ENCODE results near the gene MNX1.

The MNX1 gene

GRCh38 chr7:157032644-157033482 is 22.4 kb upstream of the MNX1 start:
- no peak for DNase-seq

- DNase-seq = no peak
Measured at GRCh38 chr7:157032128-157032527, 21.7 kb upstream of the MNX1 start.

- DNase-seq = no peak
Measured at GRCh38 chr7:157028199-157028903, 17.9 kb upstream of the MNX1 start.

- DNase-seq = no peak
Measured at GRCh38 chr7:157027568-157028198, 17.2 kb upstream of the MNX1 start.

GRCh38 chr7:157024716-157025115 is 14.3 kb upstream of the MNX1 start:
- DNase-seq = no peak

- DNase-seq = no peak
Measured at GRCh38 chr7:157023589-157023905, 13.1 kb upstream of the MNX1 start.

GRCh38 chr7:157022681-157023588 is 12.5 kb upstream of the MNX1 start:
- DNase-seq = no peak

- no peak for DNase-seq
Measured at GRCh38 chr7:157021871-157022680, 11.6 kb upstream of the MNX1 start.

- peak in 1 of 2 experiments; percentile 14 for DNase-seq
Measured at GRCh38 chr7:157021071-157021870, 10.8 kb upstream of the MNX1 start.

- no peak for DNase-seq
Measured at GRCh38 chr7:157020514-157021070, 10.1 kb upstream of the MNX1 start.

GRCh38 chr7:157019718-157020451 is 9.4 kb upstream of the MNX1 start:
- DNase-seq = no peak

GRCh38 chr7:157018997-157019608 is 8.6 kb upstream of the MNX1 start:
- DNase-seq = peak in 1 of 2 experiments; percentile 39

- DNase-seq = peak in 1 of 2 experiments; percentile 62
Measured at GRCh38 chr7:157018328-157018996, 8.0 kb upstream of the MNX1 start.

- peak; percentile 78 to 82 for DNase-seq
Measured at GRCh38 chr7:157017603-157018327, 7.3 kb upstream of the MNX1 start.

GRCh38 chr7:157017149-157017548 is 6.7 kb upstream of the MNX1 start:
- peak in 1 of 2 experiments; percentile 53 for DNase-seq

GRCh38 chr7:157016352-157017041 is 6.0 kb upstream of the MNX1 start:
- DNase-seq = no peak

- DNase-seq = no peak
Measured at GRCh38 chr7:157016024-157016351, 5.5 kb upstream of the MNX1 start.

Measured in NCI-H524 (cell line).